Amniotic stem cell (primary cell): ENCODE measurements around the gene KRIT1.
"Not testable (repeated sequence)": the region's sequence is repeated elsewhere in the genome, so short reads cannot be mapped to it uniquely, and the experiment has no call there.

Source experiments
- DNase-seq: peaks from one replicate; lab custom pipeline; 2025; lab: John Stamatoyannopoulos, UW

KRIT1 gene

GRCh38 chr7:92246360-92247101 is 817 bp upstream of the KRIT1 start:
- no peak for DNase-seq

GRCh38 chr7:92244808-92245486 is 767 bp downstream of the KRIT1 start:
- DNase-seq, result no peak

- no peak for DNase-seq
Measured at GRCh38 chr7:92242972-92243371, 2.7 kb downstream of the KRIT1 start.

GRCh38 chr7:92230547-92230946 is 15.2 kb downstream of the KRIT1 start:
- no peak for DNase-seq

GRCh38 chr7:92228742-92229141 is 17.0 kb downstream of the KRIT1 start:
- no peak for DNase-seq

- no peak for DNase-seq
Measured at GRCh38 chr7:92228100-92228499, 17.6 kb downstream of the KRIT1 start.

GRCh38 chr7:92226981-92227380 is 18.7 kb downstream of the KRIT1 start:
- DNase-seq, result no peak

- no peak for DNase-seq
Measured at GRCh38 chr7:92221766-92222165, 23.9 kb downstream of the KRIT1 start.

- DNase-seq, result no peak
Measured at GRCh38 chr7:92206672-92207071, 39.0 kb downstream of the KRIT1 start.

GRCh38 chr7:92205987-92206386 is 39.7 kb downstream of the KRIT1 start:
- DNase-seq, result no peak

GRCh38 chr7:92200791-92201190 is 44.9 kb downstream of the KRIT1 start:
- DNase-seq, result no peak

- DNase-seq, result no peak
Measured at GRCh38 chr7:92192326-92192725, 53.4 kb downstream of the KRIT1 start.

GRCh38 chr7:92189246-92189645 is 56.5 kb downstream of the KRIT1 start:
- DNase-seq, result not testable (repeated sequence)

GRCh38 chr7:92184294-92184693 is 61.4 kb downstream of the KRIT1 start:
- DNase-seq, result not testable (repeated sequence)

- DNase-seq, result no peak
Measured at GRCh38 chr7:92178928-92179924, 66.5 kb downstream of the KRIT1 start, which contains the start of gene LRRD1. TSS of gene LRRD1 (minus strand) at chr7:92179142. CDS start at chr7:92165202, 13,940 bp downstream.

GRCh38 chr7:92177362-92177761 is 68.4 kb downstream of the KRIT1 start:
- DNase-seq, result no peak

- DNase-seq, result not testable (repeated sequence)
Measured at GRCh38 chr7:92169529-92169928, 76.2 kb downstream of the KRIT1 start.

- no peak for DNase-seq
Measured at GRCh38 chr7:92161271-92161670, 84.4 kb downstream of the KRIT1 start.

- peak; percentile 53 for DNase-seq
Measured at GRCh38 chr7:92158660-92159575, 86.8 kb downstream of the KRIT1 start.

- DNase-seq, result no peak
Measured at GRCh38 chr7:92156990-92157389, 88.7 kb downstream of the KRIT1 start.

- DNase-seq, result no peak
Measured at GRCh38 chr7:92155108-92155739, 90.5 kb downstream of the KRIT1 start.
